ENCODE results near the gene CPNE9. TPM values are rescaled to one million over a fixed set of nuclear protein-coding genes. Genes with fewer than 3 reads are reported as not detected.

Gene CPNE9
- total RNA-seq, 2 experiments from 2014 or later = 0.14 to 0.30 TPM

- Mint-ChIP-seq H3K4me1 (peaks cover 46% of the 10 kb centered on the region), H3K36me3 (ENCODE audit: low read depth) (peaks cover 59% of the 10 kb centered on the region), H3K27ac (peak within 1 kb of the TSS; percentile 91), H3K27me3 (no peaks in the 10 kb centered on the region), H3K9me3 (ENCODE audit: low read depth) (no peaks in the 10 kb centered on the region), H3K4me3 (peak within 1 kb of the TSS; percentile 87)
- ChIA-PET POLR2A (interaction anchor here (0.5 to 2.7 kb wide), 7 partner anchors 17 to 361 kb away, joined by 3 to 11 read pairs (median 4); partner anchors contain the start of genes ARPC4, CAMK1, MTMR14 and TADA3), CTCF (interaction anchor here (0.6 to 4.2 kb wide), 8 partner anchors 18 to 246 kb away, joined by 3 to 20 read pairs (median 4); partner anchors contain the start of genes BRPF1 and CAMK1)
- DNase-seq (peak; percentile 98), ATAC-seq (peak; percentile 94)
- intact Hi-C loops (cut with DNase I, micrococcal nuclease) = loop anchor here (1.0 to 5.0 kb wide), 12 partner anchors 19 to 365 kb away; partner anchors contain the start of genes BRPF1 (in 2 of the 2), TADA3 (in 2 of the 2), BRK1 (in 1 of the 2) and CAMK1 (in 1 of the 2)
Observed at GRCh38 chr3:9749645-9750555, 46.3 kb downstream of the CPNE9 start, which contains the start of gene OGG1. Gene OGG1 (plus strand): TSS chr3:9749952. CDS start chr3:9750287, 335 bp downstream.

- CTCF ChIA-PET = interaction anchor here (0.7 to 4.2 kb wide), 5 partner anchors 19 to 42 kb away, joined by 3 to 20 read pairs (median 5); partner anchors contain the start of genes ARPC4, BRPF1 and CAMK1
Observed at GRCh38 chr3:9750556-9751411, 47.2 kb downstream of the CPNE9 start.

GRCh38 chr3:9754678-9755077, 51.0 kb downstream of the CPNE9 start:
- Mint-ChIP-seq H3K4me1 (peaks cover 30% of the 10 kb centered on the region), H3K4me3 (peak overlapping the region; percentile 15), H3K36me3 (ENCODE audit: low read depth) (peaks cover 54% of the 10 kb centered on the region), H3K9me3 (ENCODE audit: low read depth) (no peaks in the 10 kb centered on the region), H3K27me3 (no peaks in the 10 kb centered on the region), H3K27ac (peak overlapping the region; percentile 75)
- no peak for DNase-seq
- intact Hi-C loops (cut with DNase I, micrococcal nuclease) = loop anchor here in 1 of 2 experiments (5.0 kb wide), 1 partner anchor 357 kb away; the partner anchor contains the start of gene SETD5
- no peak for ATAC-seq
- ChIA-PET CTCF (interaction anchor here (0.8 to 1.3 kb wide), 2 partner anchors 54 to 345 kb away, joined by 3 to 4 read pairs; no protein-coding TSS in a partner anchor), POLR2A (interaction anchor here (1.3 kb wide), 1 partner anchor 23 kb away, joined by 6 read pairs; no protein-coding TSS in a partner anchor)

More at GRCh38 chr3:9750556-9751411, 47.2 kb downstream of the CPNE9 start:
- Mint-ChIP-seq H3K27ac (peak overlapping the region; percentile 91), H3K4me1 (peaks cover 49% of the 10 kb centered on the region), H3K4me3 (peak overlapping the region; percentile 87), H3K9me3 (ENCODE audit: low read depth) (no peaks in the 10 kb centered on the region), H3K36me3 (ENCODE audit: low read depth) (peaks cover 59% of the 10 kb centered on the region), H3K27me3 (no peaks in the 10 kb centered on the region)
- POLR2A ChIA-PET = interaction anchor here (0.6 to 2.7 kb wide), 4 partner anchors 14 to 102 kb away, joined by 3 to 11 read pairs (median 4); partner anchors contain the start of genes ARPC4 and MTMR14
- intact Hi-C loops (cut with DNase I, micrococcal nuclease) = loop anchor here (1.0 to 5.0 kb wide), 9 partner anchors 18 to 365 kb away; partner anchors contain the start of genes BRK1 (in 1 of the 2), CAMK1 (in 1 of the 2), FANCD2 (in 1 of the 2) and JAGN1 (in 1 of the 2)
- DNase-seq (peak; percentile 32), ATAC-seq (no peak)

GRCh38 chr3:9757427-9757826, 53.8 kb downstream of the CPNE9 start:
- ChIA-PET POLR2A (no interaction called here), CTCF (interaction anchor here (0.7 kb wide), 1 partner anchor 435 kb away, joined by 3 read pairs; no protein-coding TSS in a partner anchor)
- ATAC-seq = no peak
- Mint-ChIP-seq H3K4me1 (peaks cover 15% of the 10 kb centered on the region), H3K4me3 (no peak overlapping the region), H3K9me3 (ENCODE audit: low read depth) (no peaks in the 10 kb centered on the region), H3K27ac (no peak overlapping the region), H3K36me3 (ENCODE audit: low read depth) (peaks cover 55% of the 10 kb centered on the region), H3K27me3 (no peaks in the 10 kb centered on the region)
- DNase-seq = no peak
- intact Hi-C loops (cut with DNase I, micrococcal nuclease) = no loop called here

GRCh38 chr3:9760779-9761505, 57.3 kb downstream of the CPNE9 start:
- CTCF ChIA-PET = interaction anchor here (0.6 kb wide), 1 partner anchor 750 kb away, joined by 3 read pairs; no protein-coding TSS in a partner anchor
- Mint-ChIP-seq H3K4me1 (peaks cover 2% of the 10 kb centered on the region), H3K27ac (peak overlapping the region; percentile 3), H3K36me3 (ENCODE audit: low read depth) (peaks cover 59% of the 10 kb centered on the region), H3K27me3 (no peaks in the 10 kb centered on the region), H3K4me3 (no peak overlapping the region), H3K9me3 (ENCODE audit: low read depth) (no peaks in the 10 kb centered on the region)
- intact Hi-C loops (cut with DNase I, micrococcal nuclease) = no loop called here
- DNase-seq (no peak), ATAC-seq (no peak)
- POLR2A ChIA-PET = no interaction called here

- ATAC-seq = no peak
- no peak overlapping the region for H3K4me3 Mint-ChIP-seq
- no peak for DNase-seq
- intact Hi-C loops (cut with DNase I, micrococcal nuclease) = no loop called here
- H3K36me3 Mint-ChIP-seq (ENCODE audit: low read depth) = peaks cover 52% of the 10 kb centered on the region
- ChIA-PET POLR2A (no interaction called here), CTCF (no interaction called here)
- H3K27ac Mint-ChIP-seq = no peak overlapping the region
- H3K4me1 Mint-ChIP-seq = peaks cover 2% of the 10 kb centered on the region
- H3K27me3 Mint-ChIP-seq = no peaks in the 10 kb centered on the region
- no peaks in the 10 kb centered on the region for H3K9me3 Mint-ChIP-seq (ENCODE audit: low read depth)
Observed at GRCh38 chr3:9761919-9762318, 58.3 kb downstream of the CPNE9 start.

- Mint-ChIP-seq H3K4me1 (peaks cover 2% of the 10 kb centered on the region), H3K4me3 (no peak overlapping the region), H3K36me3 (ENCODE audit: low read depth) (peaks cover 49% of the 10 kb centered on the region), H3K9me3 (ENCODE audit: low read depth) (no peaks in the 10 kb centered on the region), H3K27ac (no peak overlapping the region), H3K27me3 (no peaks in the 10 kb centered on the region)
- POLR2A ChIA-PET = interaction anchor here (0.6 kb wide), 1 partner anchor 8 kb away, joined by 6 read pairs; no protein-coding TSS in a partner anchor
- CTCF ChIA-PET = interaction anchor here (0.6 kb wide), 1 partner anchor 45 kb away, joined by 3 read pairs; no protein-coding TSS in a partner anchor
- DNase-seq (no peak), ATAC-seq (no peak)
- intact Hi-C loops (cut with DNase I, micrococcal nuclease) = no loop called here
Observed at GRCh38 chr3:9762871-9763270, 59.2 kb downstream of the CPNE9 start.

GRCh38 chr3:9765865-9766264, 62.2 kb downstream of the CPNE9 start:
- no peak for ATAC-seq
- intact Hi-C loops (cut with DNase I, micrococcal nuclease) = no loop called here
- Mint-ChIP-seq H3K27me3 (no peaks in the 10 kb centered on the region), H3K4me1 (peaks cover 21% of the 10 kb centered on the region), H3K4me3 (no peak overlapping the region), H3K27ac (no peak overlapping the region), H3K36me3 (ENCODE audit: low read depth) (peaks cover 34% of the 10 kb centered on the region), H3K9me3 (ENCODE audit: low read depth) (no peaks in the 10 kb centered on the region)
- no peak for DNase-seq
- POLR2A ChIA-PET = no interaction called here
- CTCF ChIA-PET = no interaction called here

- Mint-ChIP-seq H3K4me3 (peak overlapping the region; percentile 79), H3K9me3 (ENCODE audit: low read depth) (no peaks in the 10 kb centered on the region), H3K36me3 (ENCODE audit: low read depth) (peaks cover 28% of the 10 kb centered on the region), H3K27ac (no peak overlapping the region), H3K4me1 (peaks cover 21% of the 10 kb centered on the region), H3K27me3 (no peaks in the 10 kb centered on the region)
- ATAC-seq (no peak), DNase-seq (no peak)
- intact Hi-C loops (cut with DNase I, micrococcal nuclease) = no loop called here
- ChIA-PET POLR2A (interaction anchor here (0.6 kb wide), 1 partner anchor 8 kb away, joined by 5 read pairs; no protein-coding TSS in a partner anchor), CTCF (interaction anchor here (2.6 kb wide), 1 partner anchor 10 kb away, joined by 8 read pairs; no protein-coding TSS in a partner anchor)
Observed at GRCh38 chr3:9767418-9767817, 63.8 kb downstream of the CPNE9 start.
